Cardiac fibroblast (primary cell): ENCODE data around the gene ZNF587.

ENCODE experiments used
- DNase-seq, 2 donors: peaks; one replicate each; pipeline versions ENCODE4 v3.0.0 to v3.0.0-alpha.2; 2010; ENCODE audit warnings: low read depth in 2 of 2
- H3K4me3 ChIP-seq, 2 donors: replicated peaks in 1 of 2; 1 replicate in 1 of 2; 2 replicates in 1 of 2; pipeline ENCODE4 v1.5.1; 2011; ENCODE audit warnings: low read depth in 2 of 2, low read length in 2 of 2, mild to moderate bottlenecking in 2 of 2, moderate library complexity in 1 of 2
- TF ChIP-seq, protein P1 (sequence below): IDR thresholded peaks from one replicate; pipeline ENCODE4 v1.5.1; 2011; ENCODE audit warnings: low read depth, mild to moderate bottlenecking, low read length, inconsistent platforms

The ZNF587 gene

DNA sequence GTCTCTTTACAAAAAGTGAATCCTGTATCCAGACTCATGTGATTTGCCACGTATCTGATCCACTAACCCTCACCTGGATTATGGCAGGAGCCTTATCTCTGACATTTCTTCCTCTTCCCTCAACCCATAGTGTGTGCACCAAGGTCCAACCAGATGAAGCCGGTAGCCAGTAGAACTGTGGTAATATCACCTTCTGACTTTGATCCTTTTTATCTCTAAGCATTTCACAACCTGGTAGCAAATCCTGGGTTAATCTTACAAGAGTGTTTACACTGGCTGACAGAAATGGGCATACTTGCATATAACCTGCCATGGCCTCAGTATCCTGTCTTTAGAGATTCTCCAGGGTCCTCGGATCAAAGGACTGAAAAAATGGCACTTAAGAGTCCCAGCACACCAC, 64.9 kb downstream of the ZNF587 start:
- no peak overlapping the region for H3K4me3 ChIP-seq
- TF ChIP-seq, protein P1, sequence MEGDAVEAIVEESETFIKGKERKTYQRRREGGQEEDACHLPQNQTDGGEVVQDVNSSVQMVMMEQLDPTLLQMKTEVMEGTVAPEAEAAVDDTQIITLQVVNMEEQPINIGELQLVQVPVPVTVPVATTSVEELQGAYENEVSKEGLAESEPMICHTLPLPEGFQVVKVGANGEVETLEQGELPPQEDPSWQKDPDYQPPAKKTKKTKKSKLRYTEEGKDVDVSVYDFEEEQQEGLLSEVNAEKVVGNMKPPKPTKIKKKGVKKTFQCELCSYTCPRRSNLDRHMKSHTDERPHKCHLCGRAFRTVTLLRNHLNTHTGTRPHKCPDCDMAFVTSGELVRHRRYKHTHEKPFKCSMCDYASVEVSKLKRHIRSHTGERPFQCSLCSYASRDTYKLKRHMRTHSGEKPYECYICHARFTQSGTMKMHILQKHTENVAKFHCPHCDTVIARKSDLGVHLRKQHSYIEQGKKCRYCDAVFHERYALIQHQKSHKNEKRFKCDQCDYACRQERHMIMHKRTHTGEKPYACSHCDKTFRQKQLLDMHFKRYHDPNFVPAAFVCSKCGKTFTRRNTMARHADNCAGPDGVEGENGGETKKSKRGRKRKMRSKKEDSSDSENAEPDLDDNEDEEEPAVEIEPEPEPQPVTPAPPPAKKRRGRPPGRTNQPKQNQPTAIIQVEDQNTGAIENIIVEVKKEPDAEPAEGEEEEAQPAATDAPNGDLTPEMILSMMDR: no peak
- no peak for DNase-seq
